ENCODE measurements around the gene FTO.

The FTO gene

GRCh38 chr16:53901408-53901807 lies 197.5 kb downstream of the FTO start:
- DNase-seq (ENCODE audit: low read depth) = no peak

- DNase-seq (ENCODE audit: low read depth) = no peak
These were observed 200.6 kb downstream of the FTO start for GRCh38 chr16:53904533-53904932.

GRCh38 chr16:53905028-53905427 lies 201.1 kb downstream of the FTO start:
- DNase-seq (ENCODE audit: low read depth) = no peak

GRCh38 chr16:53908731-53909130 lies 204.8 kb downstream of the FTO start:
- DNase-seq (ENCODE audit: low read depth) = no peak

GRCh38 chr16:53910990-53911389 lies 207.0 kb downstream of the FTO start:
- no peak for DNase-seq (ENCODE audit: low read depth)

GRCh38 chr16:53911513-53911912 lies 207.6 kb downstream of the FTO start:
- no peak for DNase-seq (ENCODE audit: low read depth)

- DNase-seq (ENCODE audit: low read depth) = no peak
These were observed 208.2 kb downstream of the FTO start for GRCh38 chr16:53912155-53912554.

- DNase-seq (ENCODE audit: low read depth) = no peak
These were observed 209.3 kb downstream of the FTO start for GRCh38 chr16:53913099-53913870.

- DNase-seq (ENCODE audit: low read depth) = no peak
These were observed 210.0 kb downstream of the FTO start for GRCh38 chr16:53913920-53914319.

- DNase-seq (ENCODE audit: low read depth) = no peak
These were observed 210.8 kb downstream of the FTO start for GRCh38 chr16:53914736-53915135.

GRCh38 chr16:53915452-53916160 lies 211.7 kb downstream of the FTO start:
- no peak for DNase-seq (ENCODE audit: low read depth)

GRCh38 chr16:53920988-53921387 lies 217.0 kb downstream of the FTO start:
- no peak for DNase-seq (ENCODE audit: low read depth)

GRCh38 chr16:53922067-53922806 lies 218.3 kb downstream of the FTO start:
- DNase-seq (ENCODE audit: low read depth) = no peak

- no peak for DNase-seq (ENCODE audit: low read depth)
These were observed 219.0 kb downstream of the FTO start for GRCh38 chr16:53922807-53923571.

GRCh38 chr16:53924331-53925106 lies 220.6 kb downstream of the FTO start:
- DNase-seq (ENCODE audit: low read depth) = no peak

- no peak for DNase-seq (ENCODE audit: low read depth)
These were observed 221.1 kb downstream of the FTO start for GRCh38 chr16:53925107-53925410.

GRCh38 chr16:53925526-53925925 lies 221.6 kb downstream of the FTO start:
- no peak for DNase-seq (ENCODE audit: low read depth)

GRCh38 chr16:53926209-53926608 lies 222.3 kb downstream of the FTO start:
- DNase-seq (ENCODE audit: low read depth) = no peak

GRCh38 chr16:53932975-53933374 lies 229.0 kb downstream of the FTO start:
- no peak for DNase-seq (ENCODE audit: low read depth)

GRCh38 chr16:53933407-53933806 lies 229.5 kb downstream of the FTO start:
- DNase-seq (ENCODE audit: low read depth) = no peak

- no peak for DNase-seq (ENCODE audit: low read depth)
These were observed 232.1 kb downstream of the FTO start for GRCh38 chr16:53936052-53936451.

- no peak for DNase-seq (ENCODE audit: low read depth)
These were observed 232.6 kb downstream of the FTO start for GRCh38 chr16:53936529-53936928.
